Upper lobe of left lung (tissue), 4 donors: ENCODE measurements around the gene CHMP6.

Experiments used
- EP300 ChIP-seq, 4 donors: sonication (generic); formaldehyde crosslinking; IDR thresholded peaks; one replicate each; pipeline ENCODE4 v1.5.1; 2017; ENCODE audit warnings: antibody characterized with exemption in 4 of 4, control low read depth in 2 of 4
- POLR2A ChIP-seq, 4 donors: fragments of 450-650 bp; IDR thresholded peaks; one replicate each; pipeline ENCODE4 v1.5.1; 2016 to 2017; ENCODE audit warnings: antibody characterized with exemption in 4 of 4, mild to moderate bottlenecking in 2 of 4
- TF ChIP-seq, protein P1 (sequence below), 6 experiments: fragments of 450-650 bp in 4 of 6; fragments of 200-600 bp in 2 of 6; sonication (generic) in 2 of 6; IDR thresholded peaks; one replicate each; pipeline ENCODE4 v1.5.1; 2016 to 2019; ENCODE audit warnings: antibody characterized with exemption in 6 of 6

DNA sequence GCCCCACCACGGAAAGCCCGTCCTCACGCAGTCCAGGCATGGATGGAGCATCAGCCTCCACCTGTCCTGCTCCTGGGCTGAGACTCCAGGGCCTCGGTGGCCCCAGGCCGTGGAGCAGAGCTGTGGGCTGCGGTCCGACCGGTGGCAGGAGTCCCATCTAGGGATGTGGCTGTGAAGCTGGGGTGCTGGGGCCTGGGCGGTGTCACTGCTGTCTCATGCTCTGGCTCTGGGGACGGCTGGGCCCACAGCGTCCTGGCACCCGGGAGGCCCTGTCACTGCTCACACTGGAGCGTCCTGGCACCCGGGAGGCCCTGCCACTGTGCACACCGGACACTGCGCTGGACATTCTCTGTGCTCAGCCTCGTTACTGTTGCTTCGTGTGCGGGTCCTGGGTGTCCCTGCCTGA lies 51.7 kb downstream of the CHMP6 start:
- TF ChIP-seq, protein P1, sequence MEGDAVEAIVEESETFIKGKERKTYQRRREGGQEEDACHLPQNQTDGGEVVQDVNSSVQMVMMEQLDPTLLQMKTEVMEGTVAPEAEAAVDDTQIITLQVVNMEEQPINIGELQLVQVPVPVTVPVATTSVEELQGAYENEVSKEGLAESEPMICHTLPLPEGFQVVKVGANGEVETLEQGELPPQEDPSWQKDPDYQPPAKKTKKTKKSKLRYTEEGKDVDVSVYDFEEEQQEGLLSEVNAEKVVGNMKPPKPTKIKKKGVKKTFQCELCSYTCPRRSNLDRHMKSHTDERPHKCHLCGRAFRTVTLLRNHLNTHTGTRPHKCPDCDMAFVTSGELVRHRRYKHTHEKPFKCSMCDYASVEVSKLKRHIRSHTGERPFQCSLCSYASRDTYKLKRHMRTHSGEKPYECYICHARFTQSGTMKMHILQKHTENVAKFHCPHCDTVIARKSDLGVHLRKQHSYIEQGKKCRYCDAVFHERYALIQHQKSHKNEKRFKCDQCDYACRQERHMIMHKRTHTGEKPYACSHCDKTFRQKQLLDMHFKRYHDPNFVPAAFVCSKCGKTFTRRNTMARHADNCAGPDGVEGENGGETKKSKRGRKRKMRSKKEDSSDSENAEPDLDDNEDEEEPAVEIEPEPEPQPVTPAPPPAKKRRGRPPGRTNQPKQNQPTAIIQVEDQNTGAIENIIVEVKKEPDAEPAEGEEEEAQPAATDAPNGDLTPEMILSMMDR (IDR thresholded peaks at IDR 0.05), result no peak
- TF ChIP-seq EP300 (IDR thresholded peaks at IDR 0.05), result no peak
- TF ChIP-seq POLR2A (IDR thresholded peaks at IDR 0.05), result peak in 1 of 4 donors; percentile 37
